ENCODE results near the gene CYTH3.
A peak's percentile ranks its signal among the peaks of the same experiment; 100 is the strongest.
"Not testable (repeated sequence)": the region's sequence is repeated elsewhere in the genome, so short reads cannot be mapped to it uniquely, and the experiment has no call there.

The CYTH3 gene

GRCh38 chr7:6164491-6164890 is 107.9 kb downstream of the CYTH3 start:
- DNase-seq, result no peak

- no peak for DNase-seq
Observed at GRCh38 chr7:6164010-6164409, 108.4 kb downstream of the CYTH3 start.

GRCh38 chr7:6163402-6163801 is 109.0 kb downstream of the CYTH3 start:
- DNase-seq, result no peak

GRCh38 chr7:6162650-6163366 is 109.6 kb downstream of the CYTH3 start:
- no peak for DNase-seq

- DNase-seq, result no peak
Observed at GRCh38 chr7:6162331-6162620, 110.1 kb downstream of the CYTH3 start.

GRCh38 chr7:6161463-6162330 is 110.7 kb downstream of the CYTH3 start:
- no peak for DNase-seq

GRCh38 chr7:6160191-6160623 is 112.2 kb downstream of the CYTH3 start:
- DNase-seq, result peak; percentile 27

GRCh38 chr7:6159524-6160031 is 112.8 kb downstream of the CYTH3 start:
- DNase-seq, result no peak

GRCh38 chr7:6159097-6159483 is 113.3 kb downstream of the CYTH3 start:
- no peak for DNase-seq

- no peak for DNase-seq
Observed at GRCh38 chr7:6158424-6159096, 113.9 kb downstream of the CYTH3 start.

GRCh38 chr7:6157685-6158423 is 114.6 kb downstream of the CYTH3 start:
- DNase-seq, result no peak

- no peak for DNase-seq
Observed at GRCh38 chr7:6156734-6157133, 115.7 kb downstream of the CYTH3 start.

GRCh38 chr7:6155596-6155995 is 116.8 kb downstream of the CYTH3 start:
- DNase-seq, result no peak

GRCh38 chr7:6154542-6155404 is 117.7 kb downstream of the CYTH3 start:
- DNase-seq, result no peak

GRCh38 chr7:6153646-6154541 is 118.5 kb downstream of the CYTH3 start:
- no peak for DNase-seq

- DNase-seq, result no peak
Observed at GRCh38 chr7:6151994-6152735, 120.3 kb downstream of the CYTH3 start.

- DNase-seq, result not testable (repeated sequence)
Observed at GRCh38 chr7:6151527-6151926, 120.9 kb downstream of the CYTH3 start.

GRCh38 chr7:6149996-6150395 is 122.4 kb downstream of the CYTH3 start:
- no peak for DNase-seq

GRCh38 chr7:6148724-6149360 is 123.6 kb downstream of the CYTH3 start:
- no peak for DNase-seq

- no peak for DNase-seq
Observed at GRCh38 chr7:6147627-6148026, 124.8 kb downstream of the CYTH3 start.

Measured in NCI-H226 (cell line).